CD4-positive, alpha-beta T cell (primary cell): Measurements from ENCODE around the gene ST6GALNAC3. TPM values are rescaled to one million over a fixed set of nuclear protein-coding genes. Genes with fewer than 3 reads are reported as not detected.

Source experiments
- ATAC-seq: fragments of 200-7000 bp; cut with Tn5 transposase; one replicate; pipeline ENCODE4 v1.10.0; 2022; ENCODE audit warnings: mild to moderate bottlenecking; ENCODE audit not compliant: poor library complexity
- CTCF ChIA-PET: fragments of 350-600 bp; sonication (Branson Sonifier 250); formaldehyde crosslinking; loops from one replicate; lab custom pipeline; 2021; ENCODE audit warnings: antibody characterized with exemption, inconsistent platforms; lab: Charles Lee
- POLR2A ChIA-PET: fragments of 350-600 bp; sonication (Branson Sonifier 250); formaldehyde crosslinking; loops from one replicate; lab custom pipeline; 2021; ENCODE audit warnings: antibody characterized with exemption, inconsistent platforms; lab: Charles Lee
- DNase-seq, 14 experiments: peaks; one replicate each; pipeline ENCODE4 v3.0.0-alpha.2; 2013 to 2020; ENCODE audit warnings: mixed read lengths in 2 of 14
- H3K27ac ChIP-seq, 2 donors: one replicate each; pipeline versions ENCODE4 v1.5.1 to v1.7.0; 2013; ENCODE audit warnings: low read length in 2 of 2, low read depth in 1 of 2, mild to moderate bottlenecking in 1 of 2
- H3K27me3 ChIP-seq, 2 experiments: 1 replicate in 1 of 2; 2 replicates in 1 of 2; pipeline versions ENCODE4 v1.6.1 to v1.7.0; 2013; ENCODE audit warnings: low read length in 2 of 2, control low read depth in 1 of 2, mild to moderate bottlenecking in 1 of 2, moderate library complexity in 1 of 2; ENCODE audit not compliant: insufficient read depth in 2 of 2, control insufficient read depth in 1 of 2
- H3K36me3 ChIP-seq: one replicate; pipeline ENCODE4 v1.6.1; 2013; ENCODE audit warnings: low read length, control low read depth; ENCODE audit not compliant: insufficient read depth
- H3K4me1 ChIP-seq: one replicate; pipeline ENCODE4 v1.6.1; 2013; ENCODE audit warnings: low read length, control low read depth; ENCODE audit not compliant: insufficient read depth
- H3K4me3 ChIP-seq: one replicate; pipeline ENCODE4 v1.5.1; 2013; ENCODE audit warnings: mild to moderate bottlenecking, low read length, moderate library complexity
- H3K9me3 ChIP-seq, 2 experiments: 1 replicate in 1 of 2; 2 replicates in 1 of 2; pipeline versions ENCODE4 v1.6.1 to v1.7.0; 2013; ENCODE audit warnings: low read length in 2 of 2, mild to moderate bottlenecking in 2 of 2, control low read depth in 1 of 2, moderate library complexity in 1 of 2; ENCODE audit not compliant: control insufficient read depth in 1 of 2, insufficient read depth in 1 of 2
- H3K27ac Mint-ChIP-seq: one replicate; pipeline ENCODE4 v1.8.0; 2020; ENCODE audit warnings: mixed read lengths
- H3K27me3 Mint-ChIP-seq: one replicate; pipeline ENCODE4 v1.8.0; 2021; ENCODE audit warnings: mixed read lengths
- H3K36me3 Mint-ChIP-seq: one replicate; pipeline ENCODE4 v1.8.0; 2021; ENCODE audit warnings: low read depth, mixed read lengths
- H3K4me1 Mint-ChIP-seq: one replicate; pipeline ENCODE4 v1.8.0; 2021; ENCODE audit warnings: low read depth, mixed read lengths
- H3K4me3 Mint-ChIP-seq: one replicate; pipeline ENCODE4 v1.8.0; 2020; ENCODE audit warnings: mild to moderate bottlenecking, mixed read lengths
- H3K9me3 Mint-ChIP-seq: one replicate; pipeline ENCODE4 v1.8.0; 2020; ENCODE audit warnings: mixed read lengths
- CTCF ChIP-seq: fragments of 200-600 bp; IDR thresholded peaks from one replicate; pipeline ENCODE4 v1.8.0; 2022; ENCODE audit warnings: antibody characterized with exemption, mild to moderate bottlenecking
- intact Hi-C, 2 experiments: fragments of 100-400 bp; cut with DNase I in 1 of 2; cut with micrococcal nuclease in 1 of 2; formaldehyde crosslinking; loops; one replicate each; pipeline versions ENCODE4 v1.15.1 to v1.9.0; 2023 to 2025; cut with DNase I, micrococcal nuclease
- total RNA-seq, 174 experiments: library from RNA in 2 of 174; stranded (reverse) in 2 of 174; gene quantifications; one replicate each; pipeline ENCODE4 v1.2.3 and lab custom pipeline; 2021 to 2026

Gene ST6GALNAC3
- total RNA-seq, 2 experiments from 2014 or later: 0.77 to 1.3 TPM

- CTCF ChIA-PET: no interaction called here
- TF ChIP-seq CTCF: no peak
- no peaks in the 10 kb centered on the region for H3K36me3 Mint-ChIP-seq
- H3K4me3 Mint-ChIP-seq: no peak overlapping the region
- no peak overlapping the region for H3K27ac ChIP-seq
- no peaks in the 10 kb centered on the region for H3K4me1 Mint-ChIP-seq
- no peaks in the 10 kb centered on the region for H3K4me1 ChIP-seq
- DNase-seq: no peak
- no peaks in the 10 kb centered on the region for H3K9me3 ChIP-seq
- H3K36me3 ChIP-seq: no peaks in the 10 kb centered on the region
- no peak overlapping the region for H3K4me3 ChIP-seq
- ATAC-seq: no peak
- H3K27me3 Mint-ChIP-seq: no peaks in the 10 kb centered on the region
- no peaks in the 10 kb centered on the region for H3K27me3 ChIP-seq
- no peaks in the 10 kb centered on the region for H3K9me3 Mint-ChIP-seq
- POLR2A ChIA-PET: no interaction called here
- intact Hi-C loops: no loop called here
- no peak overlapping the region for H3K27ac Mint-ChIP-seq
These were observed 553.4 kb downstream of the ST6GALNAC3 start for GRCh38 chr1:76627901-76628300.

DNA sequence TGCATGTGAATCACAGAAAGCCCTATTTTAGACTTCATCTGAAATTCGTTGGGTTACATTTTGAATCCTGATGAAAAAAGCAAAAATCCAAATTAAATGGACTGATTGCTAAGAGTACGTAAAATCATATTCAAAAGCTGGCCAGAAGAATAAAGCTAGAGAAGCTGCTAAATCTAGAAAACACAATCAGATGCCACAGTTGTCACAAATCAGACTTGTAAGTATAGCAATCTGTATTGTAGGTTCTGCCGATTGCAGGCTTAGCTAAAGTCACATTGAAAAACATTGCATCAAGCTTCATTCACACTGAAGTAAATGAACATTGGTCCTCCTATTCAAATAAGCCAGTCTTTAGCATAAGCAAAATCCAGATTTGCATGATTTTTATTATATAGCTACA is 557.6 kb downstream of the ST6GALNAC3 start:
- Mint-ChIP-seq H3K36me3 (no peaks in the 10 kb centered on the region), H3K4me1 (peaks cover 5% of the 10 kb centered on the region), H3K9me3 (no peaks in the 10 kb centered on the region), H3K27ac (no peak overlapping the region), H3K27me3 (no peaks in the 10 kb centered on the region), H3K4me3 (no peak overlapping the region)
- ATAC-seq: no peak
- no peaks in the 10 kb centered on the region for H3K9me3 ChIP-seq
- POLR2A ChIA-PET: no interaction called here
- no peaks in the 10 kb centered on the region for H3K27me3 ChIP-seq
- no peak overlapping the region for H3K27ac ChIP-seq
- DNase-seq: no peak
- H3K4me3 ChIP-seq: no peak overlapping the region
- H3K36me3 ChIP-seq: no peaks in the 10 kb centered on the region
- TF ChIP-seq CTCF: no peak
- CTCF ChIA-PET: no interaction called here
- no peaks in the 10 kb centered on the region for H3K4me1 ChIP-seq
- intact Hi-C loops: no loop called here

DNA sequence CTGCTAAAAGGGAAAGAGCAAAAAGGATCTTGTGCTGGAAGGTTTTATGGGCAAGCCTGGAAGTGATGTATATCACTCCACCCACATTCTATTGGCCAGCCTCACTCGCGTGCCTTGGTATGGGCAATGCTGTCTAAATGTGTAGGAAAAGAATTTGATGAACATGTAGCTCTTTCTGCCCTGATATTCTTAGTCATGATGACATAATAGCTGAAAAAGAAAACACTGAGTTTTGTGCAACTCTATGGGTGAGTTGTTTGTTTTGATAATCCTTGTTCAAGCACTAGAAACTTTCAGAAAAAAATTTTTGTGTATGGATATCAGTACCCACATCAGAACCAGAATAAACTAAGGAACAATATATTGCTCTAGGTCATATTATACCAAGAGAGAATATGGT is 561.2 kb downstream of the ST6GALNAC3 start:
- Histone ChIP-seq H3K4me3 (no peak overlapping the region), H3K4me1 (no peaks in the 10 kb centered on the region), H3K27ac (no peak overlapping the region), H3K36me3 (no peaks in the 10 kb centered on the region), H3K27me3 (no peaks in the 10 kb centered on the region), H3K9me3 (no peaks in the 10 kb centered on the region)
- Mint-ChIP-seq H3K4me1 (peaks cover 5% of the 10 kb centered on the region), H3K27ac (no peak overlapping the region), H3K27me3 (no peaks in the 10 kb centered on the region), H3K36me3 (no peaks in the 10 kb centered on the region), H3K9me3 (no peaks in the 10 kb centered on the region), H3K4me3 (no peak overlapping the region)
- ChIA-PET POLR2A (no interaction called here), CTCF (no interaction called here)
- DNase-seq: no peak
- no peak for ATAC-seq
- intact Hi-C loops: no loop called here
- no peak for TF ChIP-seq CTCF
